Neuronal stem cell (in vitro differentiated cells): Measurements from ENCODE around the gene ZGLP1.

Source experiments
- DNase-seq: peaks from one replicate; pipeline ENCODE4 v3.0.0-alpha.2; 2013; ENCODE audit warnings: low spot score
- H2AFZ ChIP-seq: one replicate; pipeline ENCODE4 v1.6.1; 2013; ENCODE audit warnings: mild to moderate bottlenecking, low read length, inconsistent platforms
- H2AK5ac ChIP-seq: 2 replicates; pipeline ENCODE4 v1.6.1; 2013; ENCODE audit warnings: low read depth, mild to moderate bottlenecking, inconsistent platforms, low read length, moderate library complexity, mixed read lengths
- H2BK120ac ChIP-seq: 2 replicates; pipeline ENCODE4 v1.6.1; 2013; ENCODE audit warnings: low read depth, mild to moderate bottlenecking, inconsistent platforms, low read length, moderate library complexity, mixed read lengths
- H2BK12ac ChIP-seq: one replicate; pipeline ENCODE4 v1.6.1; 2013; ENCODE audit warnings: low read length, inconsistent platforms
- H2BK15ac ChIP-seq: 2 replicates; pipeline ENCODE4 v1.6.1; 2013; ENCODE audit warnings: mild to moderate bottlenecking, low read length, inconsistent platforms, mixed read lengths
- H2BK5ac ChIP-seq: one replicate; pipeline ENCODE4 v1.6.1; 2013; ENCODE audit warnings: inconsistent platforms, mild to moderate bottlenecking, low read length, moderate library complexity
- H3K14ac ChIP-seq: one replicate; pipeline ENCODE4 v1.6.1; 2013; ENCODE audit warnings: low read length, inconsistent platforms
- H3K18ac ChIP-seq: 2 replicates; pipeline ENCODE4 v1.6.1; 2013; ENCODE audit warnings: low read length, inconsistent platforms
- H3K23ac ChIP-seq: 2 replicates; pipeline ENCODE4 v1.6.1; 2013; ENCODE audit warnings: low read depth, mild to moderate bottlenecking, mixed read lengths, low read length, inconsistent platforms; ENCODE audit not compliant: poor library complexity
- H3K27ac ChIP-seq: replicated peaks from 3 replicates; pipeline ENCODE4 v1.5.1; 2013; ENCODE audit warnings: low read length, inconsistent platforms
- H3K27me3 ChIP-seq, 3 experiments: 2 replicates each; pipeline ENCODE4 v1.6.1; 2013; ENCODE audit warnings: low read length in 3 of 3, mild to moderate bottlenecking in 2 of 3, inconsistent platforms in 1 of 3, low read depth in 1 of 3, mixed read lengths in 1 of 3, moderate library complexity in 1 of 3; ENCODE audit not compliant: control insufficient read depth in 3 of 3, insufficient read depth in 3 of 3
- H3K36me3 ChIP-seq, 2 donors: replicated peaks in 1 of 2; 2 replicates each; pipeline ENCODE4 v1.6.1; 2013; ENCODE audit warnings: low read length in 2 of 2; ENCODE audit not compliant: control insufficient read depth in 2 of 2, insufficient read depth in 2 of 2
- H3K4ac ChIP-seq: 2 replicates; pipeline ENCODE4 v1.6.1; 2013; ENCODE audit warnings: inconsistent platforms, mild to moderate bottlenecking, low read length, moderate library complexity
- H3K4me1 ChIP-seq, 2 donors: 1 replicate in 1 of 2; 2 replicates in 1 of 2; pipeline ENCODE4 v1.6.1; 2013; ENCODE audit warnings: low read length in 2 of 2, low read depth in 1 of 2; ENCODE audit not compliant: control insufficient read depth in 2 of 2, insufficient read depth in 1 of 2
- H3K4me2 ChIP-seq: one replicate; pipeline ENCODE4 v1.6.1; 2013; ENCODE audit warnings: mild to moderate bottlenecking, low read length, inconsistent platforms; ENCODE audit not compliant: insufficient read depth, poor library complexity, severe bottlenecking
- H3K4me3 ChIP-seq, 2 donors: 2 replicates each; pipeline ENCODE4 v1.5.1; 2013; ENCODE audit warnings: low read length in 2 of 2, mild to moderate bottlenecking in 2 of 2, inconsistent platforms in 1 of 2, moderate library complexity in 1 of 2
- H3K79me1 ChIP-seq: one replicate; pipeline ENCODE4 v1.6.1; 2013; ENCODE audit warnings: low read depth, mild to moderate bottlenecking, inconsistent platforms, low read length, moderate library complexity
- H3K9ac ChIP-seq: one replicate; pipeline ENCODE4 v1.6.1; 2013; ENCODE audit warnings: mild to moderate bottlenecking, low read depth, low read length, inconsistent platforms; ENCODE audit not compliant: poor library complexity
- H3K9me3 ChIP-seq, 2 donors: replicated peaks in 1 of 2; 2 replicates each; pipeline versions ENCODE3 to v1.6.1; 2013; ENCODE audit warnings: low read length in 2 of 2, mild to moderate bottlenecking in 2 of 2, inconsistent platforms in 1 of 2, low read depth in 1 of 2, mixed read lengths in 1 of 2, moderate library complexity in 1 of 2; ENCODE audit not compliant: control insufficient read depth in 2 of 2, insufficient read depth in 1 of 2
- H4K8ac ChIP-seq: one replicate; pipeline ENCODE4 v1.6.1; 2013; ENCODE audit warnings: low read depth, mild to moderate bottlenecking, inconsistent platforms, low read length, moderate library complexity
- H4K91ac ChIP-seq: one replicate; pipeline ENCODE4 v1.6.1; 2013; ENCODE audit warnings: low read length, low read depth, mild to moderate bottlenecking, inconsistent platforms; ENCODE audit not compliant: poor library complexity
- WGBS, 2 donors: extraction: QIAGEN DNeasy Blood & Tissue Kit; methylation state at CpG; one replicate each; pipeline ENCODE4 v1.1.7; 2013; ENCODE audit warnings: missing lambda C conversion rate in 2 of 2, mixed read lengths in 1 of 2; ENCODE audit not compliant: insufficient read length in 2 of 2, insufficient replicate concordance in 1 of 2; ENCODE audit errors: extremely low coverage in 2 of 2; 5-methylcytosine and 5-hydroxymethylcytosine counted together

ZGLP1 gene

DNA sequence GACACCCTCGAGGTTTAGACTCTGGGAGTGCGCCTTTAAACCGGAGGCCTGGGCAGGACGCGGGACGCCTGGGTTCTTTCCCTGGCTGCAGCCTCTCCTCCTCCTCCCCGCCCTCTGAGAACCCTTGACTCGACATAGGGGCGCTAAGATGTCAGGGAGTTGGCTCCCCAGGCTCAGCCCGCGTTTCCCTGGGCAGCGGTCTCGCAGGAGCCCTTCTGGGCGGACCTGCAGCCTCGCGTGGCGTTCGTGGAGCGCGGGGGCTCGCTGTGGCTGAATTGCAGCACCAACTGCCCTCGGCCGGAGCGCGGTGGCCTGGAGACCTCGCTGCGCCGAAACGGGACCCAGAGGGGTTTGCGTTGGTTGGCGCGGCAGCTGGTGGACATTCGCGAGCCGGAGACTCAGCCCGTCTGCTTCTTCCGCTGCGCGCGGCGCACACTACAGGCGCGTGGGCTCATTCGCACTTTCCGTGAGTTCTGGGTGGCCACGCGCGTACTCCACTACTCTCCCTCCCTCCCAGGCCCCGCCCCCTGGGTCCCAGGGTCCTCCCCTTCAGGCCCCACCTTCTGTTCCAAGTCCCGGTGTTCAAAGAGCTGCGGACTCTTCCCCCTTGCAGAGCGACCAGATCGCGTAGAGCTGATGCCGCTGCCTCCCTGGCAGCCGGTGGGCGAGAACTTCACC is 18.6 kb downstream of the ZGLP1 start:
- H3K4me2 ChIP-seq = peak overlapping the region; percentile 87
- no peak for DNase-seq
- H3K4me1 ChIP-seq = peaks cover 26 to 34% of the 10 kb centered on the region in 2 donors
- H3K9ac ChIP-seq = peak overlapping the region; percentile 61
- H3K14ac ChIP-seq = no peak overlapping the region
- H2BK15ac ChIP-seq = peak overlapping the region; percentile 69
- H2AK5ac ChIP-seq = peak overlapping the region; percentile 85
- peak overlapping the region; percentile 14 for H2BK12ac ChIP-seq
- no peak overlapping the region for H4K91ac ChIP-seq
- no peak overlapping the region for H3K27ac ChIP-seq
- no peak overlapping the region for H4K8ac ChIP-seq
- peaks cover 5 to 14% of the 10 kb centered on the region in 2 donors for H3K9me3 ChIP-seq
- H3K4me3 ChIP-seq = peak overlapping the region; percentile 25 to 55
- H2BK5ac ChIP-seq = peak overlapping the region; percentile 26
- peak overlapping the region; percentile 76 for H3K18ac ChIP-seq
- peaks cover 0 to 2% of the 10 kb centered on the region in 2 donors for H3K36me3 ChIP-seq
- no peak overlapping the region for H3K4ac ChIP-seq
- peak overlapping the region; percentile 98 for H2AFZ ChIP-seq
- no peak overlapping the region for H2BK120ac ChIP-seq
- H3K23ac ChIP-seq = peak overlapping the region; percentile 52
- no CpG with 5 or more reads among the region's 57 CpGs for WGBS, 2 donors
- no peaks in the 10 kb centered on the region for H3K79me1 ChIP-seq
- peaks cover 66 to 98% (median 72%) of the 10 kb centered on the region in 3 experiments for H3K27me3 ChIP-seq

DNA sequence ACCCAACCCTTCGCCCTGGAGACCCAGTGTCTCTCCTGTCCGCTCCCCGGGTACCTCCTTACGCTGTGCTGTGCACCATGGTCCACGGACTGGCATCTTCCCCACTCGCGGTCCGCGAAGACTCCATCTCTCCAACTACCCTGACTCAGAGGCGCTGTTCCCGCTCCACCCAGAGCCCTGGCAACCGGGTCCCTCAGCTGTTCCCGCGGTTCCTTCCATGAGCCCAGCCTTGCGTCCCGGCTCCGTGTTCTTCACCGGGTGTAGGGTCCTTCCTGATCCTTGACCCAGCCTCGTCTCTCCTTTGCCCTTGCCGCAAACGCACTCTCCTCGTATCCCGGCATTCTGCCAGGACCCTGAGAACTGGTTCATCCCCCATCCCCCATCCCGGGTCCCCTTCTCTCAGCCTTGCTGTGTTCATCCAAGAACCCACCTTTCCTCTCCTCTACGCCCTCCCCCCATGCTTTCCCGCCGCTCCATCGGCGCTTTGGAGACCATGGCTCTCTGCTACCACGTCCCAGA is 19.2 kb downstream of the ZGLP1 start:
- Histone ChIP-seq H3K4me2 (peak overlapping the region; percentile 68), H2BK12ac (peak overlapping the region; percentile 51), H2BK15ac (peak overlapping the region; percentile 69), H3K27ac (no peak overlapping the region), H2BK120ac (no peak overlapping the region), H3K23ac (peak overlapping the region; percentile 52), H3K4me1 (peaks cover 26 to 32% of the 10 kb centered on the region in 2 donors), H4K91ac (no peak overlapping the region), H3K4me3 (peak overlapping the region; percentile 55 to 63), H3K27me3 (peaks cover 60 to 94% (median 66%) of the 10 kb centered on the region in 3 experiments), H2AK5ac (peak overlapping the region; percentile 85), H3K18ac (peak overlapping the region; percentile 76), H3K79me1 (no peaks in the 10 kb centered on the region), H3K4ac (peak overlapping the region; percentile 86), H2AFZ (peak overlapping the region; percentile 98), H3K36me3 (peaks cover 0 to 8% of the 10 kb centered on the region in 2 donors), H3K14ac (no peak overlapping the region), H3K9me3 (peaks cover 5 to 15% of the 10 kb centered on the region in 2 donors), H4K8ac (no peak overlapping the region), H2BK5ac (peak overlapping the region; percentile 26), H3K9ac (peak overlapping the region; percentile 9)
- no CpG with 5 or more reads among the region's 30 CpGs for WGBS, 2 donors
- no peak for DNase-seq

DNA sequence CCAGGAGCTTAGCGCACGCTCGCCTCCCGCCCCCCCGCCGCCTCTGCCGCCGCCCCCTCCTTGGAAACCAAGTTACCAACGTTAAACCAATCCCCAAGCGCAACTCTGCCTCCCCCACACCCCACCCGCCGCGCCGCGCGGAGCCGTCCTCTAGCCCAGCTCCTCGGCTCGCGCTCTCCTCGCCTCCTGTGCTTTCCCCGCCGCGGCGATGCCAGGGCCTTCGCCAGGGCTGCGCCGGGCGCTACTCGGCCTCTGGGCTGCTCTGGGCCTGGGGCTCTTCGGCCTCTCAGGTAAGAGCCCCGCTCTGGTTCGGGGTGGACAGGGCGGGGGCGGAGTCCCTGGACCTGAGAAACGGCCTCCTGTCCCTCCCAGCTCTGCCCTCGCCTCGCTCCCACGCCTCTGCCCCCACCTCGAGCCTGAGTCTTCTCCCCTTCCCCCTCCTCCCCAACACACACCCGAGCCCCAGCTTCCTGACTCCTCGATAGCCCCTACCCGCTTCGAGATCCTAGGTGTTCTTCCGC is 19.7 kb downstream of the ZGLP1 start, which contains the start of gene ICAM5:
TSS of gene ICAM5 (plus strand) at position 117 of the 521 bp plus-strand sequence. CDS start at position 209, 92 bp downstream.
- Histone ChIP-seq H3K4me3 (peak within 1 kb of the TSS; percentile 55 to 63), H4K8ac (no peak within 1 kb of the TSS), H3K9me3 (peaks cover 5 to 15% of the 10 kb centered on the region in 2 donors), H3K36me3 (peaks cover 0 to 13% of the 10 kb centered on the region in 2 donors), H3K4me2 (peak within 1 kb of the TSS; percentile 68), H2BK120ac (no peak within 1 kb of the TSS), H2BK5ac (peak within 1 kb of the TSS; percentile 26), H2AK5ac (peak within 1 kb of the TSS; percentile 85), H3K79me1 (no peaks in the 10 kb centered on the region), H3K4ac (peak within 1 kb of the TSS; percentile 86), H2AFZ (peak within 1 kb of the TSS; percentile 98), H3K23ac (peak within 1 kb of the TSS; percentile 52), H3K18ac (peak within 1 kb of the TSS; percentile 76), H3K27me3 (peaks cover 54 to 88% (median 62%) of the 10 kb centered on the region in 3 experiments), H3K27ac (no peak within 1 kb of the TSS), H3K4me1 (peaks cover 26 to 32% of the 10 kb centered on the region in 2 donors), H3K9ac (peak within 1 kb of the TSS; percentile 33), H2BK15ac (peak within 1 kb of the TSS; percentile 69), H2BK12ac (peak within 1 kb of the TSS; percentile 51), H3K14ac (no peak within 1 kb of the TSS), H4K91ac (no peak within 1 kb of the TSS)
- WGBS, 2 donors = no CpG with 5 or more reads among the region's 45 CpGs
- no peak for DNase-seq
